H1 (cell line): Measurements from ENCODE around the gene FN3KRP. TPM values are rescaled to one million over a fixed set of nuclear protein-coding genes. Genes with fewer than 3 reads are reported as not detected.

ENCODE experiments used
- CTCF ChIA-PET: fragments of 300-600 bp; sonication (Branson Sonifier 250); formaldehyde crosslinking; loops from one replicate; lab custom pipeline; 2021; ENCODE audit not compliant: partially characterized antibody; lab: Charles Lee
- POLR2A ChIA-PET: fragments of 300-600 bp; sonication (Branson Sonifier 250); formaldehyde crosslinking; loops from one replicate; lab custom pipeline; 2021; ENCODE audit warnings: inconsistent platforms; ENCODE audit not compliant: partially characterized antibody; lab: Charles Lee
- DNase-seq, 2 experiments: peaks; one replicate each; pipeline versions ENCODE4 v3.0.0 to v3.0.0-alpha.2; 2010 to 2022; ENCODE audit warnings: low spot score in 2 of 2, low read depth in 1 of 2, mixed read lengths in 1 of 2
- FAIRE-seq: peaks from 2 replicates; lab custom pipeline; 2011; peaks lifted over from hg19 to GRCh38; lab: Jason Lieb, UNC
- H2AFZ ChIP-seq: 2 replicates; pipeline ENCODE4 v1.8.1; 2012; ENCODE audit warnings: low read length, inconsistent platforms
- H2AK5ac ChIP-seq: 2 replicates; pipeline ENCODE4 v1.6.1; 2013; ENCODE audit warnings: low read depth, low read length
- H2BK120ac ChIP-seq: replicated peaks from 2 replicates; pipeline ENCODE3; 2013; ENCODE audit warnings: low read depth, low read length, inconsistent platforms
- H2BK12ac ChIP-seq: 2 replicates; pipeline ENCODE4 v1.6.1; 2013; ENCODE audit warnings: low read depth, low read length
- H2BK15ac ChIP-seq: 2 replicates; pipeline ENCODE4 v1.6.1; 2013; ENCODE audit warnings: low read length
- H2BK20ac ChIP-seq: 2 replicates; pipeline ENCODE4 v1.6.1; 2013; ENCODE audit warnings: low read length
- H2BK5ac ChIP-seq: 2 replicates; pipeline ENCODE4 v1.6.1; 2013; ENCODE audit warnings: low read depth, low read length
- H3K14ac ChIP-seq: 2 replicates; pipeline ENCODE4 v1.6.1; 2013; ENCODE audit warnings: inconsistent platforms; ENCODE audit not compliant: insufficient read length
- H3K18ac ChIP-seq: 2 replicates; pipeline ENCODE4 v1.6.1; 2013; ENCODE audit warnings: low read length; ENCODE audit errors: extremely low read depth
- H3K23ac ChIP-seq: 2 replicates; pipeline ENCODE4 v1.6.1; 2013; ENCODE audit warnings: inconsistent platforms; ENCODE audit not compliant: insufficient read length
- H3K23me2 ChIP-seq: 2 replicates; pipeline ENCODE4 v1.6.1; 2013; ENCODE audit warnings: low read depth, low read length
- H3K27ac ChIP-seq: 2 replicates; pipeline ENCODE4 v1.6.1; 2011; ENCODE audit warnings: low read depth, low read length, inconsistent platforms
- H3K27me3 ChIP-seq, 4 experiments: replicated peaks in 1 of 4; 1 replicate in 1 of 4; 2 replicates in 3 of 4; pipeline versions ENCODE4 v1.6.1 to v1.8.1; 2011 to 2013; ENCODE audit warnings: low read length in 3 of 4, mild to moderate bottlenecking in 3 of 4, inconsistent platforms in 2 of 4, mixed read lengths in 2 of 4, moderate library complexity in 1 of 4; ENCODE audit not compliant: control insufficient read depth in 3 of 4, insufficient read depth in 3 of 4; ENCODE audit errors: extremely low read depth in 1 of 4
- H3K36me3 ChIP-seq, 4 experiments: 2 replicates each; pipeline versions ENCODE4 v1.6.1 to v1.8.1; 2011 to 2013; ENCODE audit warnings: mild to moderate bottlenecking in 4 of 4, low read length in 3 of 4, moderate library complexity in 2 of 4, control low read depth in 1 of 4, inconsistent platforms in 1 of 4; ENCODE audit not compliant: insufficient read depth in 4 of 4, control insufficient read depth in 2 of 4
- H3K4ac ChIP-seq: replicated peaks from 2 replicates; pipeline ENCODE3; 2013; ENCODE audit warnings: low read length, low read depth, mixed read lengths, inconsistent platforms; ENCODE audit not compliant: insufficient read length
- H3K4me1 ChIP-seq, 4 experiments: replicated peaks in 1 of 4; 1 replicate in 1 of 4; 2 replicates in 3 of 4; pipeline versions ENCODE4 v1.6.1 to v1.8.1; 2011 to 2013; ENCODE audit warnings: low read length in 3 of 4, inconsistent platforms in 2 of 4, mixed read lengths in 1 of 4; ENCODE audit not compliant: insufficient read depth in 4 of 4, control insufficient read depth in 3 of 4
- H3K4me2 ChIP-seq, 2 experiments: 2 replicates each; pipeline versions ENCODE4 v1.6.1 to v1.8.1; 2011 to 2013; ENCODE audit warnings: low read depth in 2 of 2, low read length in 2 of 2, control low read depth in 1 of 2, inconsistent platforms in 1 of 2, mild to moderate bottlenecking in 1 of 2; ENCODE audit not compliant: insufficient read depth in 1 of 2
- H3K4me3 ChIP-seq, 4 experiments: fragments of 200-600, 300-600 bp in 1 of 4; sonication (generic), shearing (Covaris generic), sonication (Bioruptor Twin) in 1 of 4; 2 replicates each; pipeline versions ENCODE4 v1.5.1 to v1.8.1; 2011 to 2016; ENCODE audit warnings: low read length in 4 of 4, low read depth in 3 of 4, control low read depth in 2 of 4, inconsistent platforms in 2 of 4, mild to moderate bottlenecking in 2 of 4, mixed read lengths in 1 of 4, moderate library complexity in 1 of 4; ENCODE audit not compliant: insufficient read depth in 2 of 4; ENCODE audit errors: extremely low read depth in 1 of 4
- H3K56ac ChIP-seq: replicated peaks from 2 replicates; pipeline ENCODE3; 2013; ENCODE audit warnings: low read depth, mild to moderate bottlenecking, mixed read lengths, low read length, inconsistent platforms; ENCODE audit not compliant: insufficient read length
- H3K79me1 ChIP-seq: 2 replicates; pipeline ENCODE4 v1.6.1; 2013; ENCODE audit warnings: low read depth, low read length, control low read depth
- H3K79me2 ChIP-seq, 2 experiments: 2 replicates each; pipeline versions ENCODE4 v1.6.1 to v1.8.1; 2012 to 2013; ENCODE audit warnings: low read length in 2 of 2, mild to moderate bottlenecking in 2 of 2, inconsistent platforms in 1 of 2; ENCODE audit not compliant: insufficient read depth in 2 of 2, control insufficient read depth in 1 of 2
- H3K9ac ChIP-seq, 4 experiments: replicated peaks in 1 of 4; 1 replicate in 1 of 4; 2 replicates in 3 of 4; pipeline versions ENCODE4 v1.6.1 to v1.8.1; 2011 to 2013; ENCODE audit warnings: low read depth in 3 of 4, low read length in 3 of 4, control low read depth in 2 of 4, mild to moderate bottlenecking in 2 of 4, moderate library complexity in 2 of 4, inconsistent platforms in 1 of 4; ENCODE audit errors: extremely low read depth in 1 of 4
- H3K9me3 ChIP-seq, 2 experiments: 2 replicates each; pipeline versions ENCODE4 v1.6.1 to v1.8.1; 2012 to 2013; ENCODE audit warnings: mild to moderate bottlenecking in 2 of 2, moderate library complexity in 2 of 2, control low read depth in 1 of 2, inconsistent platforms in 1 of 2, low read depth in 1 of 2, low read length in 1 of 2, mixed read lengths in 1 of 2; ENCODE audit not compliant: insufficient read depth in 2 of 2
- H4K20me1 ChIP-seq, 2 experiments: replicated peaks in 1 of 2; 2 replicates each; pipeline versions ENCODE3 to v1.8.1; 2011 to 2013; ENCODE audit warnings: inconsistent platforms in 2 of 2, low read length in 2 of 2, mild to moderate bottlenecking in 1 of 2; ENCODE audit not compliant: insufficient read depth in 2 of 2, control insufficient read depth in 1 of 2
- H4K5ac ChIP-seq: 2 replicates; pipeline ENCODE4 v1.6.1; 2013; ENCODE audit warnings: low read length, low read depth, mixed read lengths, inconsistent platforms; ENCODE audit not compliant: insufficient read length
- H4K8ac ChIP-seq: 2 replicates; pipeline ENCODE4 v1.8.0; 2013; ENCODE audit warnings: mild to moderate bottlenecking, moderate library complexity, low read length, inconsistent platforms; ENCODE audit not compliant: insufficient read depth; ENCODE audit errors: extremely low read depth
- H4K91ac ChIP-seq: replicated peaks from 2 replicates; pipeline ENCODE3; 2013; ENCODE audit warnings: low read length, mixed read lengths, inconsistent platforms; ENCODE audit not compliant: insufficient read length
- ASH2L ChIP-seq: fragments of 200-600, 300-600 bp; sonication (generic); IDR thresholded peaks from one replicate; pipeline ENCODE4 v1.7.1; 2017; ENCODE audit warnings: low read length
- ATF3 ChIP-seq: IDR thresholded peaks from 2 replicates; pipeline ENCODE4 v1.6.1; 2011; ENCODE audit warnings: low read depth, mild to moderate bottlenecking, low read length; ENCODE audit not compliant: insufficient read depth
- EGR1 ChIP-seq: IDR thresholded peaks from 2 replicates; pipeline ENCODE4 v1.6.1; 2011; ENCODE audit warnings: low read depth, low read length, borderline replicate concordance
- JUND ChIP-seq: IDR thresholded peaks from 2 replicates; pipeline ENCODE4 v1.6.1; 2011; ENCODE audit warnings: mild to moderate bottlenecking, improper control_type of control experiment, low read length
- NANOG ChIP-seq: IDR thresholded peaks from 2 replicates; pipeline ENCODE4 v1.6.1; 2011; ENCODE audit warnings: low read length, low read depth, mild to moderate bottlenecking, inconsistent platforms; ENCODE audit not compliant: insufficient read depth, poor library complexity, severe bottlenecking
- PHF8 ChIP-seq: fragments of 200-600 bp; sonication (generic); conservative IDR thresholded peaks from 2 replicates; pipeline ENCODE4 v1.7.1; 2012; ENCODE audit warnings: low read depth, mild to moderate bottlenecking, inconsistent platforms, low read length, moderate library complexity
- POU5F1 ChIP-seq: IDR thresholded peaks from 2 replicates; pipeline ENCODE4 v1.6.1; 2011; ENCODE audit warnings: low read depth, mild to moderate bottlenecking, low read length, moderate library complexity
- RAD21 ChIP-seq, 2 experiments: IDR thresholded peaks in 1 of 2; conservative IDR thresholded peaks in 1 of 2; 2 replicates each; pipeline ENCODE4 v1.6.1; 2011; ENCODE audit warnings: low read depth in 2 of 2, low read length in 2 of 2, improper control_type of control experiment in 1 of 2, inconsistent platforms in 1 of 2, mild to moderate bottlenecking in 1 of 2, moderate library complexity in 1 of 2
- RXRA ChIP-seq: IDR thresholded peaks from 2 replicates; pipeline ENCODE4 v1.6.1; 2011; ENCODE audit warnings: low read depth, mild to moderate bottlenecking, low read length, moderate library complexity; ENCODE audit not compliant: insufficient read depth
- SP2 ChIP-seq: IDR thresholded peaks from 2 replicates; pipeline ENCODE4 v1.6.1; 2012; ENCODE audit warnings: mild to moderate bottlenecking, low read length, inconsistent platforms
- SP4 ChIP-seq: IDR thresholded peaks from 2 replicates; pipeline ENCODE4 v1.6.1; 2012; ENCODE audit warnings: low read length, inconsistent platforms
- SRF ChIP-seq: IDR thresholded peaks from 2 replicates; pipeline ENCODE4 v1.6.1; 2011; ENCODE audit warnings: mild to moderate bottlenecking, low read depth, low read length, moderate library complexity
- TAF7 ChIP-seq: optimal IDR thresholded peaks from 2 replicates; pipeline ENCODE3; 2011; ENCODE audit warnings: low read depth, mild to moderate bottlenecking, inconsistent platforms, low read length, moderate library complexity, borderline replicate concordance
- ZNF274 ChIP-seq: IDR thresholded peaks from 2 replicates; pipeline ENCODE4 v1.7.0; 2012; ENCODE audit warnings: low read length, borderline replicate concordance; ENCODE audit errors: extremely low read depth
- WGBS, 2 experiments: shearing (Covaris generic) in 1 of 2; methylation state at CpG; one replicate each; pipeline versions ENCODE4 v1.1.6 to v1.1.7; 2013 to 2015; ENCODE audit warnings: low lambda C conversion rate in 2 of 2, mixed read lengths in 2 of 2, inconsistent platforms in 1 of 2, low coverage in 1 of 2, missing lambda C conversion rate in 1 of 2; ENCODE audit not compliant: insufficient replicate concordance in 2 of 2, insufficient coverage in 1 of 2, insufficient read length in 1 of 2; ENCODE audit errors: extremely low coverage in 1 of 2, missing lambda C conversion rate in 1 of 2; 5-methylcytosine and 5-hydroxymethylcytosine counted together
- polyA plus RNA-seq, 7 experiments: library from polyadenylated mRNA; depleted of rRNA in 3 of 7; stranded (reverse) in 5 of 7; unstranded in 2 of 7; fragments of >200 nt in 5 of 7; fragments of 200-250 nt in 2 of 7; gene quantifications; 1 replicate in 5 of 7; 2 replicates in 1 of 7; 4 replicates in 1 of 7; pipeline versions ENCODE4 v1.2.1 to v1.2.3, GENCODE V29; 2011 to 2013; ENCODE audit warnings: missing spikeins in 2 of 7, mixed read lengths in 2 of 7
- total RNA-seq: library from RNA; stranded (reverse); fragmentation: NEBNext Ultra II Directional; extraction: Animal tissue kit (Norgen Biotek cat#: 25700); gene quantifications from 2 replicates; pipeline ENCODE4 v1.2.1, GENCODE V29; 2021

FN3KRP gene
- total and polyA plus RNA-seq, 2 of the 8 experiments (the other 6 are each of a cell fraction or from before 2014, with no cell fraction given) = 18.1 to 21.4 TPM

- POLR2A ChIA-PET = no interaction called here
- TF ChIP-seq JUND = no peak
- no peak for TF ChIP-seq PHF8
- TF ChIP-seq ASH2L = no peak
- TF ChIP-seq SP2 = no peak
- no peak for TF ChIP-seq SRF
- no peak for TF ChIP-seq SP4
- no peak for TF ChIP-seq ZNF274
- no peak for TF ChIP-seq EGR1
- no peak for TF ChIP-seq POU5F1
- no peak for TF ChIP-seq RXRA
- TF ChIP-seq NANOG = no peak
- TF ChIP-seq ATF3 = no peak
- no peak for TF ChIP-seq TAF7
- TF ChIP-seq RAD21 (IDR thresholded peaks at IDR 0.05 in 1 of 2, conservative IDR thresholded peaks at IDR 0.05 in 1 of 2; ENCODE audit: low read depth in 2 of 2, low read length in 2 of 2) = no peak
Observed at GRCh38 chr17:82769041-82769440, 52.5 kb downstream of the FN3KRP start.

More at GRCh38 chr17:82769041-82769440, 52.5 kb downstream of the FN3KRP start:
- Histone ChIP-seq H2BK20ac (no peak overlapping the region), H3K14ac (no peak overlapping the region), H2BK15ac (no peak overlapping the region), H2AFZ (no peak overlapping the region), H3K4me2 (no peak overlapping the region), H4K20me1 (peaks cover 0 to 6% of the 10 kb centered on the region in 2 experiments), H3K4me1 (no peaks in the 10 kb centered on the region), H3K23me2 (no peaks in the 10 kb centered on the region; the same call in 1 of the 2 replicates), H3K56ac (no peak overlapping the region), H3K4ac (no peak overlapping the region), H3K79me1 (peaks cover 5% of the 10 kb centered on the region), H3K9me3 (no peaks in the 10 kb centered on the region), H2BK120ac (no peak overlapping the region), H3K23ac (no peak overlapping the region), H2BK12ac (no peak overlapping the region), H3K4me3 (no peak overlapping the region), H4K5ac (no peak overlapping the region), H3K9ac (no peak overlapping the region), H3K36me3 (peaks cover 9 to 43% (median 30%) of the 10 kb centered on the region in 4 experiments), H2BK5ac (no peak overlapping the region), H3K27me3 (no peaks in the 10 kb centered on the region), H3K27ac (no peak overlapping the region), H4K91ac (no peak overlapping the region), H3K18ac (no peak overlapping the region), H3K79me2 (peaks cover 0 to 5% of the 10 kb centered on the region in 2 experiments; a peak in 1 of 4 replicates), H4K8ac (no peak overlapping the region), H2AK5ac (no peak overlapping the region)
- 90% methylated on average over 7 of the region's 7 CpGs; no CpG with 5 or more reads in 1 of the 2 experiments for WGBS, 2 experiments
- FAIRE-seq (no peak), DNase-seq (no peak)
- CTCF ChIA-PET = interaction anchor here (0.7 to 5.0 kb wide), 10 partner anchors 10 to 173 kb away, joined by 3 to 21 read pairs (median 3); no protein-coding TSS in a partner anchor
